ENCODE data around the gene CLIC6. TPM values are rescaled to one million over a fixed set of nuclear protein-coding genes. Genes with fewer than 3 reads are reported as not detected.
A peak's percentile ranks its signal among the peaks of the same experiment; 100 is the strongest.

CLIC6 gene
- total RNA-seq (2014; rRNA removed; shearing (Covaris generic)): not detected in 2 replicates

- no peak for DNase-seq (ENCODE audit: low spot score)
Observed at GRCh38 chr21:34668803-34669148, at the start of gene CLIC6. TSS of gene CLIC6 (plus strand) at chr21:34668994. CDS start at chr21:34669389, 395 bp downstream.

- DNase-seq (ENCODE audit: low spot score): no peak
Observed at GRCh38 chr21:34619841-34620665, 48.7 kb upstream of the CLIC6 start.

GRCh38 chr21:34621434-34622350 lies 47.1 kb upstream of the CLIC6 start:
- DNase-seq (ENCODE audit: low spot score): no peak

DNA sequence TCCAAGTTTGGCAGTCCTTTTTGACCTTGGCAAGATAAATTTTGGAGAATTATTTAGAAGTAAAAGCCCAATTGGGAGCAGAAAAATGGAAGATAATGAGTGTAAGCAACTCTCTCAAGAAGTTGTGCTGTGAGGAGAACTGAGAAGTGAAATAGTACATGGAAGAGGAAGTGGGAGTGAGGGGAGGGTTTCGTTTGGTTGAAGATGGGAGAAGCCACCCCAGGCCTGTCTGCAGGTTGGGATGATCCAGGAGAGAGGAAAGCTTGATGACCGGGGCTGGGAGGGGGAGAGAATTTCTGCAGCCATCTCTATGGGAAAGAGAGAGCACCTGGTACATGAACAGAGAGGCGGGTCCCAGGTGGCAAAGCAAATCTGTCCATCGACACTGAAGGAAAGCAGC lies 45.3 kb upstream of the CLIC6 start:
- DNase-seq (ENCODE audit: low spot score): no peak

DNA sequence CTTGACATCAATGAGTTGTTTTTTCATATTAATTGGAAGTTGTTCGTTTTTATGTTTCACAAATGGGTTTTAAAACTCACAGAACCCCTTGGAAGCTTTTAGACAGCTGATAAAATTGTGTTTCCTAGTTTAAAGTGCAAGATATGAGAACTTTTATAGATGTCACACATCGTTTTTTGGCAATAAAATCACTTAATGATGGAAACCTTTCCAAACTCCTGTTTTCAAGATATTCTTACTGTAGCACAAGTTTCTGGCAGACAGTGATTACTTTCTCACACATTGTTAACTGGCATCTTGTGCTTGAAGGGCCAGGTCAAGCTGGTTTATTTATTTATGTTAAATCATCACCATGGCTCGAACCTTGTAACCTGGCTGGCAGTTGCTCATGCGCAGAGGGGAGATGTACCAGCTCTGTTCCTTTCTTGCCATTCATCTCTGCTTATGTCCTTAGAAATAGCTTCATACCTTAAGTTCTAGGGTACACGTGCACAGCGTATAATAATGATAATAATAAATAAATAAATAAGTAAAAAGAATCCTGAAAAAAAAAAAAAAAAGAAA lies 43.7 kb upstream of the CLIC6 start:
- DNase-seq (ENCODE audit: low spot score): no peak

GRCh38 chr21:34626131-34626530 lies 42.7 kb upstream of the CLIC6 start:
- DNase-seq (ENCODE audit: low spot score): no peak

DNA sequence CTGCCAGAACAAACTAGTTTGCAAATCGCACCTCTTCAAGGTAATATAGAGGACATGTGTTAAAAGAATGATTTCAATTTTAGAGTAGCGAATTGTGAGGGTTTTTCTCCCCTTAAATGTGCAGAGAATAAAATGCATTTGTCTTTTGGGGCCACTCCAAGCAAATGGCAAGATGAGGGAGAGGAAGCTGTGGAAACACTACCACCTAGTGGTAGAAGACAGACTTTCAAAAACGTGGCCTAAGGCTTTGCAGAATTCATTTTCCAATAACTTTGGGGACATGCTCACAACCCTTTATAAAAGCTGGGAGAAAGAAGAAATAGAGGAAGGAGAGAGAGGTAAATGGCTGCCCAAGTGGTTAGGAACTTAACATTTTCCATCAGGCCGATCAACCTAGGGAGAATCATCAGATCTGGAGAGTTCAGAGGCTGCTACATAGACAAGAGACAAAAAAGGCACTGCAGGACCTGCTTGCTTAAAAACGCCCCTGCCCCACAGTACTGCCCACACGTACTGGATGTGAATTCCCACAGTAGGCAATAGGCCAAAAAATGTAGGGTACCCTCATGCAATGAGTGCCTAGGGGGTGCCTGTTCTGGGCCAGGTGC lies 38.2 kb upstream of the CLIC6 start:
- DNase-seq (ENCODE audit: low spot score): peak; percentile 61

DNA sequence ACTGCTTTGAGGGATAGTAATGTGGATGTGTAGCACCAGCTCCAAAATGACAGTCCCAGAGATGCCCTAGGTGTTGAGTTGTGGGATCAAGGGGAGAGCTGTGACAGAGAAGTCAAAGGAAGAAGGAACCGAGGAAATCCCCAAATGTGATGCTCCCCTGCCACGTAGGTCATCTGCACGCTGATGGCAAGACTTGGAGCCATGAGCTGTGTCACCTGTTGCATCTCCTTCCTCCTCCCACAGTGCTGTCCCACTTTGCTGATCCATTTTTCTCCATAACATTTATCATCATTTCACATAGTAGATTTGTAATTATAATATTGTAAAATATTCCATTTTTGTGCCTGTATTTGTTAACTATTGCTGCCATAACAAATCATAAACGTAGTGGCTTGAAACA lies 36.3 kb upstream of the CLIC6 start:
- no peak for DNase-seq (ENCODE audit: low spot score)

- no peak for DNase-seq (ENCODE audit: low spot score)
Observed at GRCh38 chr21:34635307-34635706, 33.5 kb upstream of the CLIC6 start.

DNA sequence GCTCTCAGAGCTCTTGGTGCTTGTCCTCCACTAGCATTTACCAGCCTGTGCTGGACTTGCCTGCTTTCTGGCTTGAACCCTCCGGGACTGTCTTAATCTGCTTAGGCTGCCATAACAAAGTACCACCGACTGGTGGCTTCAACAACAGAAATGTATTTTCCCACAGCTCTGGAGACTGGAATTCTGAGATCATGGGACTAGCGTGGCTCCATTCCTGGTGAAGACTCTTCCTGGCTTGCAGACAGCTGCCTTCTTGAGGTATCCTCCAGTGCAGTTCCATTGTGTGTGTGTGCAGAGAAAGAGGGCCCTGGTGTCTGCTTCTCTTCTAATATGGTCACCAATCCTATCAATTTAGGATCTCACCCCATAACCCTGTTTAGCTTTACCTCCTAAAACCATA lies 31.8 kb upstream of the CLIC6 start:
- DNase-seq (ENCODE audit: low spot score): no peak

GRCh38 chr21:34639250-34639649 lies 29.5 kb upstream of the CLIC6 start:
- no peak for DNase-seq (ENCODE audit: low spot score)

DNA sequence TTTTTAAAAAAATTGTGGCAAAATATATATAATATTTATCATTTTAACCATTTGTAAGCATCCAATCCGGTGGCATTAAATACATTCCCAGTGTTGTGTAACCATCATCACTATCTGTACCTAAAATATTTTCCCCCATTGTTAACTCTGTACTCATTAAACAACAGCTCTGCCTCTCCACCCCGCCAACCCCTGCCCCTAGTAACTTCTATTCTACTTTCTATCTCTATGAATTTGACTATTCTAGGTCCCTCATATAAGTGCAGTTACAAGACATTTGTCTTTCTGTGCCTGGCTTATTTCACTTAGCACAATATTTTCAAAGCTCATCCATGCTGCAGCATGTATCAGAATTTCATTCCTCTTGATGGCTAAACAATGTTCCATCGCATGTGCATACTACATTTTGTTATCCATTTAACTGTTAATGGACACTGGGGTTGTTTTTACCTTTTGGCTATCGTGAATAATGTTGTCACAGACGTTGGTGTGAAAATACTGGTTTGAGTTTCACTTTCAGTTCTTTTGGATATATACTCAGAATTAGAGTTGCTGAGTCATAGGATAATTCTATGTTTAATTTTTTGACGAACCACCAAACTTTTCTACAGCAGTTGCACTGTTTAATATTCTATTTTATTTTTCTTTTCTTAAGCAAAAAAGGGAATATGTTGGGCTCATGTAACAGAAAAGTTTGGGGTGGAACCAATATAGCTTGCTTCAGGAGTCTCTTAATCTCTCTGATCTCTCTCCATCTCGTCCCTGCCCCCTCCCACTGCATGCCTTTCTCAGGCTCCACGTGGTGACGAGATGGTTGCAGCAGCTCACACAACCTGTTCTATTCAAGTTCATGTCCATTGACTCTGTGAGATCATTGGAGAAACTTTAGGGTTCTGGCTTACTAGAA lies 28.7 kb upstream of the CLIC6 start:
- peak; percentile 71 for DNase-seq (ENCODE audit: low spot score)

DNA sequence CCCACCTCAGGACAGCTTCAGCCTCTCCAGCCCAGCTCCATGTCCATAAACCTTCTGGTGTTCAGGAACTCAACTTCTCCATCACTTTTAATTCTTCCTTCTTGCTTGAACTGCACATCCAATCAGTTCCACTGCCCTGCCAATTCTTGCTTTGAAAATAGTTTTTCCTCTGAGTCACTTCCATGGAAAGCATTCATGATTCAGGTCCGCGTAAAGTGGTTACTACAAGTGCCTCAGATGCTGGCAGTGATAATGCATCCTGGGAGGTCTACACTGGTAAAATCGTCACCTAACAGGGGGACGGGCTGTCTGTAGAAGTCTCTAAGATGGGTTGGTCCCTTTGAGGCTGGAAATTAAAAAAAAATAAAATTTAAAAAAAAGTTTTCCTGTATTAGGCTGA lies 27.9 kb upstream of the CLIC6 start:
- peak; percentile 85 for DNase-seq (ENCODE audit: low spot score)

DNA sequence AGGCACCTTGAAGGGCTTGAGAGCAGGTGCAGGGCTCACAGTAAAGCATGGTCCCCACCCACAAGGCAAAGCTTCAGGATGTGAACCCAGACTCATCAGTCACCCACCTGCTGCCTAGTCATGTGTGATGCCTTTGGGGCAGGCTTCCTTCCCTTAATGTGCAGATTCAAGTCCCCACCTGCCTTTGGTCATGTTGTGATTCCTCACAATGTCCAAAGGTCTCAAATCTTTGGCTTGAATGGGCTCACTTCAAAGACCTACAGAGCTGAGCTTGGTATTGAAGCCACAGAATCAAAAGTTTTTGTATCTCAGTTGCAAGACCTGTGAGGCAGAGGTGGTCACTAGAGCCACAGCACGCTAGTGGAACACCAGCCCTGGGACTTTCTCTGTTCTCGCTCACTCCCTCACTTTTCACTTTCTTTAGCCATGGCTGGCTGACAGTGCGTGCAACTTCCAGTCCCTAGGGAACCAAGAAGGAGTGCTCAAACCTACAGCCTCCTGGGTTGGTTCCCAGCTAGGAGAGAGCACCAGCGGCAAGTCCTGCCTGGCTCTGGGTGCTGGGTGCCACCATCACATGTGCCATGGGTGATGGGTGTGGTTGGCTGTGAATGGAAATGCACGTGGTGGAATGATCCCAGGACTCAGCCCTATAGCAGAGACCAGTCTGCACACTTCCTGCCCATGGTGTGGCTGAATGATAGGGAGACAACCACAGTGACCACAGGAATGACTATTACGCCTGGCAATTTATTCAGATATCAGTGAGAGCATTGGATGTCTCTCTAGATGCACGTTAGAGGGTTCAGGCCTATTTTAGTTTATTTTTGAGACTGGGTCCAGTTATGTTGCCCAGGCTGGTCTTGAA lies 26.4 kb upstream of the CLIC6 start:
- peak; percentile 78 for DNase-seq (ENCODE audit: low spot score)

- DNase-seq (ENCODE audit: low spot score): no peak
Observed at GRCh38 chr21:34644825-34645224, 24.0 kb upstream of the CLIC6 start.

- no peak for DNase-seq (ENCODE audit: low spot score)
Observed at GRCh38 chr21:34647555-34647954, 21.2 kb upstream of the CLIC6 start.

DNA sequence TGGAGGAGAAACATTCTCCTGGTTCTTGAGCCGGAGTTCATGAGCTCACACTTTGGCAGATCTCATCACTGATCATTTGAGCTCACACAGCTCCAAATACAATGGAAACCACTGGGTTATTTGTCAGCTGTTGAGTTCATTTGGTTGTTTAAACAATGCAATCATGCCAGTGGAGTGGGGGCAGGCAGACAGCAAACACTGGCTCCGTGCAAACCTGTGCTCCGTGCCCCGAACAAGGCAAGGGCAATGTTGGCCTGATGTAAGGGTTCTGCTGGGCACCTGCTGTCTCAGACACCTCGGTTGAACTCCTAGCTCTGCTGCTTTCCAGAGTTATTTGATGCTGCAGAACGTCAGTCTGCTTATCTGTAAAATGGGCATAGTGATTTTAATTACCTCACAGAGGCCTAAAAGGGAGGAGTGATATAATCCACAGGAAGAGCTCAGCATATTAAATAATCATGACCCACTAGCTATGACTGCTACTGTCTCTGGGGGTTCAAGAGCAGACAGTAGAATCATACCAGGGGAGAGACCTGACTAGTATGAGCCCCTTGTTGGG lies 20.0 kb upstream of the CLIC6 start:
- no peak for DNase-seq (ENCODE audit: low spot score)

DNA sequence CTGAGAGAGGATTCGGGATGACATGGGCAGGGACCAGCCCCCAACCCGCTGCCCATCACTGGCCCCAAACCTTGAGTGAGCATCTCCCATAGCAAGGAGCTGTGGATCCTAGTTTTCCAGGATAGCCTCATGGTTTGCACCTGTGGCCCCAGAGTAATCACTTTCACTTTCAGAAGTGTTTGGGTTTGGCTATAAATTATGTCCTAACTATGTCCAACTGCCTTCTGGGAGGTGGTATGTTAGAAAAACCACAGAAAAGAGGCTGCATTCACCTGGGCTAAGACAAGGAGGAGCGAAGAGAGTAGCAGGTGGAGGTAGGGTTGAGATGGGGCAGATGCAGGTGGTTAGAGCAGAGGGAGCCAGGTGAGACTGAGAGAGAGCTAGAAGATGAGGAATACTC lies 19.4 kb upstream of the CLIC6 start:
- DNase-seq (ENCODE audit: low spot score): no peak

DNA sequence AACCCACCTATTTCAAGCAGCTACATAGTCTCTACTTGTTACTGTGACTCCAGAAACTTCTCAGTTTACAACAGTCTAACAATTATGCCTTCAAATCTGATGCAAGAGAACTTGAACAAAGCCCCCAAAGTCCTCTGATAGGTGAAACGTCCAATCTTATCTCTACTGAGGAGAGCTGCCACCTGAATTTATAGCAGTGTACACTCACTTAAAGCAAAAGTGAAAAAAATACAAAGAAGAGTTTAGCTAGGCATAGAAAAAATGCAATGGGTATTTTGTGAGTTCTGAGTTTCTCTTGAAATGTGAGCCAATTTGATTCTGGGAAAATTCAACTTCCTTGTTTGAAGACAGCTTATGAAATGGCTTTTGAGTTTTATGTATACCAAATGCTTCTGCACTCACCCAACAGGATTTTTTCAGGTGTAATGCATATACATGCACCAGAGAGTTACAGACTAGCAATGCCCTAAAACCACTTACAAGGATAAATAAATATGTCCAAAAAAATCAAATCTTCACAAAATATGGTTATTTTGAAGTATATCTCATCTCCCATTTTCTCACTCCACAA lies 17.8 kb upstream of the CLIC6 start:
- DNase-seq (ENCODE audit: low spot score): no peak

All from H4 (cell line).